HUES6 (cell line): ENCODE data around the gene MED10.
"Not testable (repeated sequence)": the region's sequence is repeated elsewhere in the genome, so short reads cannot be mapped to it uniquely, and the experiment has no call there.

Source experiments
- H3K27ac ChIP-seq: 2 replicates; pipeline ENCODE4 v1.7.0; 2013; ENCODE audit warnings: low read depth, mild to moderate bottlenecking, low read length, inconsistent platforms
- H3K27me3 ChIP-seq: 2 replicates; pipeline ENCODE4 v1.6.1; 2013; ENCODE audit warnings: low read length; ENCODE audit not compliant: control insufficient read depth, insufficient read depth
- H3K36me3 ChIP-seq: 2 replicates; pipeline ENCODE4 v1.6.1; 2013; ENCODE audit warnings: low read length; ENCODE audit not compliant: control insufficient read depth, insufficient read depth
- H3K4me1 ChIP-seq: 2 replicates; pipeline ENCODE4 v1.6.1; 2013; ENCODE audit warnings: low read length; ENCODE audit not compliant: control insufficient read depth, insufficient read depth
- H3K4me3 ChIP-seq: 2 replicates; pipeline ENCODE4 v1.5.1; 2013; ENCODE audit warnings: low read depth, low read length
- H3K9ac ChIP-seq: one replicate; pipeline ENCODE4 v1.6.1; 2013; ENCODE audit warnings: mild to moderate bottlenecking, low read length
- H3K9me3 ChIP-seq: 2 replicates; pipeline ENCODE4 v1.6.1; 2013; ENCODE audit warnings: low read depth, low read length; ENCODE audit not compliant: control insufficient read depth, insufficient read depth

The MED10 gene

GRCh38 chr5:6359555-6360322 is 18.6 kb downstream of the MED10 start:
- Histone ChIP-seq H3K9ac (no peak overlapping the region), H3K4me1 (peaks cover 11% of the 10 kb centered on the region), H3K36me3 (no peaks in the 10 kb centered on the region), H3K27ac (no peak overlapping the region), H3K4me3 (no peak overlapping the region), H3K9me3 (peaks cover 3% of the 10 kb centered on the region; the same call in 1 of the 2 replicates), H3K27me3 (no peaks in the 10 kb centered on the region)

DNA sequence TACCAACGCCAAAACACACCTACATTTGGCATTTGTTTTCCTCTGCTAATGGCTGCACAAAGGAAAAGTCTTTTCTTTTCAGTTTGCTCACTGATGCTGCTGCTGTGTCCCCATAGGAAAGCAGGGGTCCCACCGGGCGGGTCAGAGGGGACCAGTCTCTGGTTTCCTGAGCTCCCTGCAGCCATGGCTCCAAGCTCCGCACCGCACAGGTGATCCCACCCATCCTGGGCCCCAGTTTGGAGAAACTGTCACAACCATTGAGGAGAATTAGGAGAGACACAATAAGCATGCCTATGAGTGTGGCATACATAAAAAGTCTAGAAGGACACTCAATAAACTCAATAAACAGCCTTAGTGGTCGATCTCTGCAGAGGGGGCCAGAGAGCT is 19.9 kb downstream of the MED10 start:
- peaks cover 11% of the 10 kb centered on the region for H3K4me1 ChIP-seq
- H3K4me3 ChIP-seq, result no peak overlapping the region
- H3K9me3 ChIP-seq, result peaks cover 3% of the 10 kb centered on the region; the same call in 1 of the 2 replicates
- no peak overlapping the region for H3K27ac ChIP-seq
- H3K9ac ChIP-seq, result no peak overlapping the region
- no peaks in the 10 kb centered on the region for H3K36me3 ChIP-seq
- H3K27me3 ChIP-seq, result no peaks in the 10 kb centered on the region

DNA sequence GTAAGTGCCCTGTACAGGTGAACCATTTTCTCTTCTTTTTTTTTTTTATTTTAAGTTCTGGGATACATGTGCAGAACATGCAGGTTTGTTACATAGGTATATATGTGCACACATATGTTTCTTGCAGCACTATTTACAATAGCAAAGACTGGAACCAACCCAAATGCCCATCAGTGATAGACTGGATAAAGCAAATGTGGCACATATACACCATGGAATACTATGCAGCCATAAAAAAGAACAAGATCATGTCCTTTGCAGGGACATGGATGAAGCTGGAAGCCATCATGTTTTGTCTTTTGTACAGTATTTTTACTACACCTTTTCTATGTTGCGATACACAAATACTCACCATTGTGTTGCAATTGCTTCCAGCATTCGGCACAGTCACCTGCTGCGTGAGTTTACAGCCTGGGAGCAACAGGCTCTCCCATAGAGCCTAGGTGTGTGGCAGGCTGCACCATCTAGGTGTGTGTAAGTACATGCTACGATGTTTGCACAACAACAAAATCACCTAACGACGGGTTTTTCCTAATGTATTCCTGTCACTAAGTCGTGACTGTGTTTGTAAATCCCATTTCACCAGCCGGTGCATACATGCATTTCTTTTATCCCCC is 20.4 kb downstream of the MED10 start:
- not testable (repeated sequence) for H3K9me3 ChIP-seq, H3K36me3 ChIP-seq, H3K27me3 ChIP-seq, H3K4me3 ChIP-seq, H3K9ac ChIP-seq, H3K27ac ChIP-seq
- peaks cover 11% of the 10 kb centered on the region for H3K4me1 ChIP-seq

- no peaks in the 10 kb centered on the region for H3K27me3 ChIP-seq
- no peak overlapping the region for H3K9ac ChIP-seq
- peaks cover 3% of the 10 kb centered on the region; the same call in 1 of the 2 replicates for H3K9me3 ChIP-seq
- H3K36me3 ChIP-seq, result no peaks in the 10 kb centered on the region
- no peak overlapping the region for H3K27ac ChIP-seq
- H3K4me3 ChIP-seq, result no peak overlapping the region
- peaks cover 11% of the 10 kb centered on the region for H3K4me1 ChIP-seq
Observed at GRCh38 chr5:6356578-6357164, 21.7 kb downstream of the MED10 start.

DNA sequence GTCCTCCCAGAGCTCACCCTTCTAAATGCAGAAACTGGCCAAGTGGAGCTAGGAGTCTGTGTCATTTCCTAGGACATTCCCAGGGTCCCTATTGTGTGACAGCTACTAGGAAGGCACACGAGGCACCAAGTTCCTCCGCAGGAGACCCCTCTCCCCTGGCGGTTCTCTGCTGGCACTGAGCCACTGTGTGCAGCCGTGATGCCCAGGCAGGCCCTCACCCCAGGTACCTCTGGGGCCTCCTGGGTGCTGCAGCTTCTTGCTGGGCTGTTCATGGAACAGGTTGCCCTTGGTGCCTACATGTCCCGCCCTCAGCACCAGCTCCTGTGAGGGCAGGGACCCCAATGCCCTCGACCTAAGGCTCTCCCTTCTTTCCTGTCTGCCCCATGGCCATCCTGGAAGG is 23.1 kb downstream of the MED10 start:
- Histone ChIP-seq H3K36me3 (no peaks in the 10 kb centered on the region), H3K27me3 (no peaks in the 10 kb centered on the region)

GRCh38 chr5:6354848-6355247 is 23.5 kb downstream of the MED10 start:
- H3K27ac ChIP-seq, result no peak overlapping the region
- no peak overlapping the region for H3K4me3 ChIP-seq
- no peaks in the 10 kb centered on the region for H3K9me3 ChIP-seq
- no peaks in the 10 kb centered on the region for H3K27me3 ChIP-seq
- 0 out of 2 replicates have a peak, but pooled peaks cover 3% of the 10 kb centered on the region for H3K4me1 ChIP-seq
- no peaks in the 10 kb centered on the region for H3K36me3 ChIP-seq
- H3K9ac ChIP-seq, result no peak overlapping the region

More for the DNA sequence above, 23.1 kb downstream of the MED10 start:
- no peak overlapping the region for H3K9ac ChIP-seq
- peaks cover 7% of the 10 kb centered on the region for H3K4me1 ChIP-seq
- no peaks in the 10 kb centered on the region for H3K9me3 ChIP-seq
- H3K27ac ChIP-seq, result no peak overlapping the region
- H3K4me3 ChIP-seq, result no peak overlapping the region

GRCh38 chr5:6353602-6354302 is 24.6 kb downstream of the MED10 start:
- no peak overlapping the region for H3K4me3 ChIP-seq
- H3K9me3 ChIP-seq, result no peaks in the 10 kb centered on the region
- no peak overlapping the region for H3K9ac ChIP-seq
- H3K36me3 ChIP-seq, result no peaks in the 10 kb centered on the region
- no peaks in the 10 kb centered on the region for H3K4me1 ChIP-seq
- no peaks in the 10 kb centered on the region for H3K27me3 ChIP-seq
- no peak overlapping the region for H3K27ac ChIP-seq

GRCh38 chr5:6350277-6351090 is 27.9 kb downstream of the MED10 start:
- Histone ChIP-seq H3K9ac (no peak overlapping the region), H3K9me3 (no peaks in the 10 kb centered on the region), H3K27me3 (no peaks in the 10 kb centered on the region), H3K27ac (no peak overlapping the region), H3K36me3 (no peaks in the 10 kb centered on the region), H3K4me1 (no peaks in the 10 kb centered on the region), H3K4me3 (no peak overlapping the region)

DNA sequence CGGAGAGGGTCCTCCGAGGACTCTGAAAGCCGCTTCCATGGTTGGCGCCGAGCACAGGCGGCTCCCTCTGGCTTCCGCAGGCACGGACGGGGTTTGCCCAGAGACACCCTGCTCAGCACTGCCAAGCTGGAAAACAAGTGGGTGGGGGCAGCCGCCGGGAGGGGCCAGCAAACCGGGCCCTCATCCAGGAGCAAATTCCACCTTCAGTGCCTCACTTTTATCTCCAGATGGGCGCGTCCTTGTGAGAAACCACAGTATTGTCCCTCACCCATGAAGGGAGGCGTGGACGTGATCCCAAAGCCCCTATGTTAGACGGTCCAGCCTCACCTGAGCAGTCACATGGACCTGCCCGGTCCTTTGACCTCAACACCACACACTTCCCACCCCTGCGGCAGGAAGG is 29.0 kb downstream of the MED10 start:
- H3K4me3 ChIP-seq, result no peak overlapping the region
- no peaks in the 10 kb centered on the region for H3K27me3 ChIP-seq
- H3K9ac ChIP-seq, result no peak overlapping the region

DNA sequence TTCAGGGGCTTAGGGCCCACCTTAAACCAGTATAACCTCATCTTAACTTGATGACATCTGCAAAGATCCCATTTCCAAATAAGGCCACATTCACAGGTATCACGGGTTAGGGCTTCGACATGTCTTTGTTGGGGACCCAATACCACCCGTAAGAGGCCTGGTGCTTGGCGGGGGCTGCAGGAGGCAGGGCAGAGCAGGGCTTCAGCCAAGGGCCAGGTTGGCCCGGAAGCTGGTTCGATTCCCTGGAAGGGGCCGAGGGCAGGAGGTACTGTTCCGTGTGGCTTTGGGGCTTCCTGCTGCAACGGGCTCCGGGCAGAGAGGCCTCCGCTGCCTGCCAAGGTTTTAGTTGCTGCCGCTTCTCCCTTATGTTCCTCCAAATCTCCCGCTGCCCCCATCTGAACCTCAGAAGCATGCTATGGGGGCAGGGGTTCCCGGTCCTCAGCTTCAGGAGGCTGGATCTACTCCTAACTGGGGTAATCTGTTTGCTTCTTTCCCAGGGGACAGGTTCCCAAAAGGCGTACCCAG is 29.8 kb downstream of the MED10 start:
- H3K36me3 ChIP-seq, result no peaks in the 10 kb centered on the region
- H3K9ac ChIP-seq, result no peak overlapping the region
- no peaks in the 10 kb centered on the region for H3K4me1 ChIP-seq
- no peak overlapping the region for H3K27ac ChIP-seq
- H3K27me3 ChIP-seq, result no peaks in the 10 kb centered on the region
- no peaks in the 10 kb centered on the region for H3K9me3 ChIP-seq
- no peak overlapping the region for H3K4me3 ChIP-seq

More for the DNA sequence above, 29.0 kb downstream of the MED10 start:
- Histone ChIP-seq H3K9me3 (no peaks in the 10 kb centered on the region), H3K4me1 (no peaks in the 10 kb centered on the region), H3K36me3 (no peaks in the 10 kb centered on the region), H3K27ac (no peak overlapping the region)
